A549 (cell line): ENCODE measurements around the gene MTFMT.

Source experiments
- EHF ChIP-seq: fragments of 250-450 bp; sonication (Bioruptor Pico); IDR thresholded peaks from 2 replicates; pipeline ENCODE4 v1.5.0; 2020; ENCODE audit warnings: mild to moderate bottlenecking
- EP300 ChIP-seq, 2 experiments: fragments of >200 bp; sonication (Bioruptor Twin); formaldehyde crosslinking; IDR thresholded peaks; 2 replicates in 1 of 2; 3 replicates in 1 of 2; pipeline ENCODE4 v1.6.1; 2016 to 2017
- POLR2A ChIP-seq: IDR thresholded peaks from 2 replicates; pipeline ENCODE4 v1.6.1; 2012; ENCODE audit warnings: mild to moderate bottlenecking, low read length
- TF ChIP-seq, protein P1 (sequence below): fragments of >200 bp; sonication (Bioruptor Twin); formaldehyde crosslinking; IDR thresholded peaks from 3 replicates; pipeline ENCODE4 v1.5.1; 2016

DNA sequence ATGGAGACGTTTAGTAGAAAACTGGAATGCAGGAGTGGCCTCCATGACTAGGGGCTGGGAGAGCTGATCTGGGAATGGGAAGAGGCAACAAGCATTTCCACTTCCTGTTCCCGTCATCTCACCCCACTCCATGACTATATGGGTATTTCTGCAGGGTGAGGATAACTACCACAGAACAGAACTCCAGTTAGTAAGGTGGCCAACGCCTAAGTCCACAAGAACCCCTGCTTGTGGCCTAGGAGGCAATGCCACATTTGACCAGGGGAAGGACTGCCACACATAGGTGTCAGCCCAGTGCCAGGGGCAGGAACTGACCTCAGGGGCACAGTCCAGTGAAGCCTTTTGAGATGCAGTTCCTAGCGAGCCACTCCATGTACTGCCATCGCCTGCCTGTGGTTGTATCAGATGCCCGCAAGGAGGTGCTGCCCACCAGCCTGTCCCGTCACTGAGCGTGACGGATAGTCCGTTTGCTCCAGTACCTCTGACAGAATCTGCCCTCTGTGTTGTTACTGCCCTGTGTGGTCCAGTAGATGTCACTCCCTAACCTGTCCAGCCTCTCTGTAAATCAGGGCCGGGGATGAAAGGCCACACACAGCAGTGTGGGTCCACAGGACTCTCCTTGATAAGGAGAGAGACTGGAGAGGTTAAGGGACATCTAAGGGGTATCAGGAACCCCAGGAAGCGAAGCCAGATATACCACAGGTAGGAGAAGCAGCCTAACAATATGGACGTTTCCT is 3.5 kb upstream of the MTFMT start:
- TF ChIP-seq POLR2A: no peak
- no peak for TF ChIP-seq EP300 (IDR thresholded peaks at IDR 0.05)
- no peak for TF ChIP-seq EHF (CRISPR knock-in tag)
- TF ChIP-seq, protein P1, sequence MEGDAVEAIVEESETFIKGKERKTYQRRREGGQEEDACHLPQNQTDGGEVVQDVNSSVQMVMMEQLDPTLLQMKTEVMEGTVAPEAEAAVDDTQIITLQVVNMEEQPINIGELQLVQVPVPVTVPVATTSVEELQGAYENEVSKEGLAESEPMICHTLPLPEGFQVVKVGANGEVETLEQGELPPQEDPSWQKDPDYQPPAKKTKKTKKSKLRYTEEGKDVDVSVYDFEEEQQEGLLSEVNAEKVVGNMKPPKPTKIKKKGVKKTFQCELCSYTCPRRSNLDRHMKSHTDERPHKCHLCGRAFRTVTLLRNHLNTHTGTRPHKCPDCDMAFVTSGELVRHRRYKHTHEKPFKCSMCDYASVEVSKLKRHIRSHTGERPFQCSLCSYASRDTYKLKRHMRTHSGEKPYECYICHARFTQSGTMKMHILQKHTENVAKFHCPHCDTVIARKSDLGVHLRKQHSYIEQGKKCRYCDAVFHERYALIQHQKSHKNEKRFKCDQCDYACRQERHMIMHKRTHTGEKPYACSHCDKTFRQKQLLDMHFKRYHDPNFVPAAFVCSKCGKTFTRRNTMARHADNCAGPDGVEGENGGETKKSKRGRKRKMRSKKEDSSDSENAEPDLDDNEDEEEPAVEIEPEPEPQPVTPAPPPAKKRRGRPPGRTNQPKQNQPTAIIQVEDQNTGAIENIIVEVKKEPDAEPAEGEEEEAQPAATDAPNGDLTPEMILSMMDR: peak; percentile 96
